ENCODE results near the gene FAM171A1. TPM values are rescaled to one million over a fixed set of nuclear protein-coding genes. Genes with fewer than 3 reads are reported as not detected.
"Not testable (repeated sequence)": the region's sequence is repeated elsewhere in the genome, so short reads cannot be mapped to it uniquely, and the experiment has no call there.

The FAM171A1 gene
- total RNA-seq, 4 donors from 2014 or later, result 7.4 to 40.4 (median 21.6) TPM

DNA sequence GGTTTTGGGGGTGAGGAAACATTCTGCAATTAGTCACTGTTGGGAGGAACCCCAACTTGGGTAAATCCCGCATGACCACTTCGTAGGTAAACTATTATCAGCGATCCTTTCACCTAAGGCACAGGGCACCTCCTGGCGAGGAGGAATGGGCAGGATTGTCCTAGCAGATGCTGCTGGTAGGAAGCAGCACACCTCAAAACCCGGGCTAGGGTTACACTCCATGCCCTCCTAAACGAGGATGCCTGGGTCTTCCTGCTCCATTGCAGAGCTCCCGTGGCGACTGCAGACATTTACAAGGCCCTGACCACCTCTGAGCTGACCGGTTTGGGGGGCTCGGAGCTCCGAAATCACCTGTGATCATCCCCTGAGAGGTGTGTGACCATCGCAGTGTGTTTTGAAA is 92.3 kb downstream of the FAM171A1 start:
- TF ChIP-seq POLR2A (IDR thresholded peaks at IDR 0.05), result no peak
- TF ChIP-seq, protein P1, sequence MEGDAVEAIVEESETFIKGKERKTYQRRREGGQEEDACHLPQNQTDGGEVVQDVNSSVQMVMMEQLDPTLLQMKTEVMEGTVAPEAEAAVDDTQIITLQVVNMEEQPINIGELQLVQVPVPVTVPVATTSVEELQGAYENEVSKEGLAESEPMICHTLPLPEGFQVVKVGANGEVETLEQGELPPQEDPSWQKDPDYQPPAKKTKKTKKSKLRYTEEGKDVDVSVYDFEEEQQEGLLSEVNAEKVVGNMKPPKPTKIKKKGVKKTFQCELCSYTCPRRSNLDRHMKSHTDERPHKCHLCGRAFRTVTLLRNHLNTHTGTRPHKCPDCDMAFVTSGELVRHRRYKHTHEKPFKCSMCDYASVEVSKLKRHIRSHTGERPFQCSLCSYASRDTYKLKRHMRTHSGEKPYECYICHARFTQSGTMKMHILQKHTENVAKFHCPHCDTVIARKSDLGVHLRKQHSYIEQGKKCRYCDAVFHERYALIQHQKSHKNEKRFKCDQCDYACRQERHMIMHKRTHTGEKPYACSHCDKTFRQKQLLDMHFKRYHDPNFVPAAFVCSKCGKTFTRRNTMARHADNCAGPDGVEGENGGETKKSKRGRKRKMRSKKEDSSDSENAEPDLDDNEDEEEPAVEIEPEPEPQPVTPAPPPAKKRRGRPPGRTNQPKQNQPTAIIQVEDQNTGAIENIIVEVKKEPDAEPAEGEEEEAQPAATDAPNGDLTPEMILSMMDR (IDR thresholded peaks at IDR 0.05), result no peak
- Histone ChIP-seq H3K4me1 (no peaks in the 10 kb centered on the region), H3K27me3 (no peaks in the 10 kb centered on the region), H3K36me3 (no peaks in the 10 kb centered on the region), H3K4me3 (no peak overlapping the region), H3K27ac (no peak overlapping the region), H3K9me3 (no peaks in the 10 kb centered on the region)
- intact Hi-C loops (cut with DNase I; ENCODE audit: low total_unique reads), result no loop called here
- no peak for DNase-seq

DNA sequence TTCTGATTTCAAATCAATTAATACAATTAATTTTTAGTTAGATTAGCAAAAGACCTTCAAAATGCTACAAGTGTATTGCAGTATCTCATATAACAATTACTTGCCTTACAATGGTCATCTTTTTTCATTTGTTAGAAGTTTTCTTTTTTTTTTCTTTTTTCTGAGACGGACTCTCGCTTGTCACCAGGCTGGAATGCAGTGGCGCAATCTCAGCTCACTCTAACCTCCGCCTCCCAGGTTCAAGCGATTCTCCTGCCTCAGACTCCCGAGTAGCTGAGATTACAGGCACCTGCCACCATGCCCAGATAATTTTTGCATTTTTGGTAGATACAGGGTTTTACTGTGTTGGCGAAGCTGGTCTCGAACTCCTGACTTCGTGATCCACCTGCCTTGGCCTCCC is 95.0 kb downstream of the FAM171A1 start:
- H3K9me3 ChIP-seq; intact Hi-C loops (cut with DNase I; ENCODE audit: low total_unique reads); H3K27me3 ChIP-seq; H3K4me1 ChIP-seq; DNase-seq; H3K36me3 ChIP-seq; H3K4me3 ChIP-seq; H3K27ac ChIP-seq: not testable (repeated sequence)

GRCh38 chr10:15269838-15270237 is 101.3 kb downstream of the FAM171A1 start:
- H3K27ac ChIP-seq; H3K4me1 ChIP-seq; H3K36me3 ChIP-seq; H3K4me3 ChIP-seq; intact Hi-C loops (cut with DNase I; ENCODE audit: low total_unique reads); H3K9me3 ChIP-seq; DNase-seq; H3K27me3 ChIP-seq: not testable (repeated sequence)

- no peaks in the 10 kb centered on the region for H3K27me3 ChIP-seq
- H3K4me1 ChIP-seq, result no peaks in the 10 kb centered on the region
- no peak for DNase-seq
- H3K27ac ChIP-seq, result no peak overlapping the region
- TF ChIP-seq, protein P1 (IDR thresholded peaks at IDR 0.05), result no peak
- TF ChIP-seq POLR2A (IDR thresholded peaks at IDR 0.05), result no peak
- H3K4me3 ChIP-seq, result no peak overlapping the region
- no peaks in the 10 kb centered on the region for H3K36me3 ChIP-seq
- H3K9me3 ChIP-seq, result no peaks in the 10 kb centered on the region
- intact Hi-C loops (cut with DNase I; ENCODE audit: low total_unique reads), result no loop called here
These were observed 103.6 kb downstream of the FAM171A1 start for GRCh38 chr10:15267496-15267895.

- DNase-seq, result no peak
- intact Hi-C loops (cut with DNase I; ENCODE audit: low total_unique reads), result no loop called here
- H3K4me1 ChIP-seq, result no peaks in the 10 kb centered on the region
- no peak overlapping the region for H3K4me3 ChIP-seq
- no peaks in the 10 kb centered on the region for H3K27me3 ChIP-seq
- no peak for TF ChIP-seq POLR2A (IDR thresholded peaks at IDR 0.05)
- TF ChIP-seq, protein P1 (IDR thresholded peaks at IDR 0.05), result no peak
- H3K27ac ChIP-seq, result no peak overlapping the region
- no peaks in the 10 kb centered on the region for H3K36me3 ChIP-seq
- no peaks in the 10 kb centered on the region for H3K9me3 ChIP-seq
These were observed 105.0 kb downstream of the FAM171A1 start for GRCh38 chr10:15266117-15266516.

DNA sequence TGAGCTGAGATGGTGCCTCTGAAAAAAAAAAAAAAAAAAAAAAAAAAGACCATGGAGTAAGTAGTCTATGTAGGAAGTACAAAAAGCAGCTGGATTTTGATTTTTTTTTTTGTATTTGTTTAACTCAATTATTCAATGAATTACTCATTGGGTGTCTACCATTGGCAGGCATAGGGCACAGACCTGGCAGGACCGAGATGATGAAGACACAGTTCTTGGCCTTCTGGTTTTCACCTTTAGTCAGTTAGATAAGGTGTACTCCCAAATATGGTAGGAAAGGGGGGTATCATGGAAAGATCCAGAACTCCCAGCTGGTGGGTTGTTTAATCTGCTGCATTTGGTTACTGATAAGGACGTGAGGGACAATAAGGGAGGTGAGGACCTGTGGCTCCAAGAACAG is 105.5 kb downstream of the FAM171A1 start:
- H3K4me1 ChIP-seq, result no peaks in the 10 kb centered on the region
- TF ChIP-seq POLR2A (IDR thresholded peaks at IDR 0.05), result no peak
- TF ChIP-seq, protein P1 (IDR thresholded peaks at IDR 0.05), result no peak
- no peak for DNase-seq
- no peaks in the 10 kb centered on the region for H3K9me3 ChIP-seq
- no peaks in the 10 kb centered on the region for H3K27me3 ChIP-seq
- intact Hi-C loops (cut with DNase I; ENCODE audit: low total_unique reads), result no loop called here
- H3K27ac ChIP-seq, result no peak overlapping the region
- H3K4me3 ChIP-seq, result no peak overlapping the region
- H3K36me3 ChIP-seq, result no peaks in the 10 kb centered on the region

Data from uterus (tissue), 4 donors.